ENCODE measurements around the gene CBL.

- TF ChIP-seq CTCF (IDR thresholded peaks at IDR 0.05) (no peak), POLR2A (IDR thresholded peaks at IDR 0.05) (no peak)
Measured at GRCh38 chr11:119347940-119348605, 141.9 kb downstream of the CBL start.
